ENCODE measurements around the gene C1QTNF8.

Gene C1QTNF8

GRCh38 chr16:1105888-1106620 is 10.0 kb upstream of the C1QTNF8 start (continued):
- TF ChIP-seq ZBTB10 (tag by site-specific recombination; IDR thresholded peaks at IDR 0.05) (peak; percentile 44), ZNF266 (tag by site-specific recombination; IDR thresholded peaks at IDR 0.05; ENCODE audit: low read depth) (no peak), ZNF658 (tag by site-specific recombination; IDR thresholded peaks at IDR 0.05) (no peak), ZNF292 (tag by site-specific recombination; IDR thresholded peaks at IDR 0.05; ENCODE audit: borderline replicate concordance, low read depth) (no peak), ZBTB48 (tag by site-specific recombination; IDR thresholded peaks at IDR 0.05) (0 out of 2 replicates have a peak, but pooled peaks have one; percentile 27), ZNF350 (tag by site-specific recombination; IDR thresholded peaks at IDR 0.05) (no peak), ZNF398 (tag by site-specific recombination; IDR thresholded peaks at IDR 0.05) (no peak), ZFHX2 (tag by site-specific recombination; conservative IDR thresholded peaks at IDR 0.05) (0 out of 2 replicates have a peak, but pooled peaks have one; percentile 22), ZIC2 (tag by site-specific recombination; IDR thresholded peaks at IDR 0.05) (peak; percentile 83), ZNF654 (tag by site-specific recombination; IDR thresholded peaks at IDR 0.05; ENCODE audit: low read depth) (peak; percentile 67), ZNF596 (tag by site-specific recombination; IDR thresholded peaks at IDR 0.05) (no peak), ZBTB17 (tag by site-specific recombination; IDR thresholded peaks at IDR 0.05) (peak; percentile 18; the same call in 1 of the 2 replicates), KLF9 (tag by site-specific recombination; IDR thresholded peaks at IDR 0.05; ENCODE audit: low read depth) (no peak), ZNF2 (tag by site-specific recombination; IDR thresholded peaks at IDR 0.05) (0 out of 2 replicates have a peak, but pooled peaks have one; percentile 43), PATZ1 (tag by site-specific recombination; IDR thresholded peaks at IDR 0.05) (peak; percentile 70)

GRCh38 chr16:1103636-1103980 is 7.6 kb upstream of the C1QTNF8 start:
- H3K9me3 ChIP-seq (ENCODE audit: control insufficient read depth, insufficient read depth, low read depth, low read length) = no peaks in the 10 kb centered on the region
- ChIA-PET POLR2A (interaction anchor here (0.6 to 0.7 kb wide), 2 partner anchors 45 to 330 kb away, joined by 3 read pairs; no protein-coding TSS in a partner anchor), CTCF (interaction anchor here (0.7 to 1.6 kb wide), 12 partner anchors 16 to 712 kb away, joined by 3 to 8 read pairs (median 4); no protein-coding TSS in a partner anchor)
- no peaks in the 10 kb centered on the region for H3K36me3 ChIP-seq (ENCODE audit: control insufficient read depth in 2 of 2, insufficient read depth in 1 of 2, low read length in 2 of 2)
- no peak overlapping the region for H3K27ac ChIP-seq (ENCODE audit: extremely low read depth, low read depth, low read length)
- no peak overlapping the region for H3K4me3 ChIP-seq (ENCODE audit: low read depth, low read length)
- H3K4me1 ChIP-seq (ENCODE audit: control insufficient read depth, insufficient read depth, low read length) = no peaks in the 10 kb centered on the region; the same call in 1 of the 2 replicates
- TF ChIP-seq PRDM2 (tag by site-specific recombination; IDR thresholded peaks at IDR 0.05; ENCODE audit: borderline replicate concordance) (no peak), ZNF664 (tag by site-specific recombination; IDR thresholded peaks at IDR 0.05) (no peak), ZNF626 (tag by site-specific recombination; IDR thresholded peaks at IDR 0.05) (no peak), ZNF585B (tag by site-specific recombination; IDR thresholded peaks at IDR 0.05) (no peak), MEIS1 (CRISPR knock-in tag; IDR thresholded peaks at IDR 0.05; ENCODE audit: borderline replicate concordance) (no peak), ZNF433 (tag by site-specific recombination; IDR thresholded peaks at IDR 0.05; ENCODE audit: low read depth) (no peak), HOXC10 (CRISPR knock-in tag; IDR thresholded peaks at IDR 0.05) (no peak)
